G401 (cell line): ENCODE measurements around the gene LRRC27. TPM values are rescaled to one million over a fixed set of nuclear protein-coding genes. Genes with fewer than 3 reads are reported as not detected.
A peak's percentile ranks its signal among the peaks of the same experiment; 100 is the strongest.
"Not testable (repeated sequence)": the region's sequence is repeated elsewhere in the genome, so short reads cannot be mapped to it uniquely, and the experiment has no call there.

Experiments used
- DNase-seq: peaks from one replicate; pipeline ENCODE4 v3.0.0-alpha.2; 2015; ENCODE audit warnings: low spot score
- in situ Hi-C: cut with HindIII; loops from 2 replicates; pipeline ENCODE4 v1.10.0; 2016; ENCODE audit warnings: low sequenced_read_pairs, mixed read lengths
- total RNA-seq: library from RNA; depleted of rRNA; stranded (reverse); fragments of >200 nt; shearing (Covaris generic); gene quantifications from 2 replicates; pipeline ENCODE4 v1.2.3, GENCODE V29; 2014

LRRC27 gene
- total RNA-seq, 1 experiment from 2014 or later: 3.7 TPM

- in situ Hi-C loops: no loop called here
- no peak for DNase-seq
Observed at GRCh38 chr10:132350946-132351345, 19.0 kb downstream of the LRRC27 start.

GRCh38 chr10:132351611-132352010, 19.6 kb downstream of the LRRC27 start:
- in situ Hi-C loops: no loop called here
- DNase-seq: no peak

DNA sequence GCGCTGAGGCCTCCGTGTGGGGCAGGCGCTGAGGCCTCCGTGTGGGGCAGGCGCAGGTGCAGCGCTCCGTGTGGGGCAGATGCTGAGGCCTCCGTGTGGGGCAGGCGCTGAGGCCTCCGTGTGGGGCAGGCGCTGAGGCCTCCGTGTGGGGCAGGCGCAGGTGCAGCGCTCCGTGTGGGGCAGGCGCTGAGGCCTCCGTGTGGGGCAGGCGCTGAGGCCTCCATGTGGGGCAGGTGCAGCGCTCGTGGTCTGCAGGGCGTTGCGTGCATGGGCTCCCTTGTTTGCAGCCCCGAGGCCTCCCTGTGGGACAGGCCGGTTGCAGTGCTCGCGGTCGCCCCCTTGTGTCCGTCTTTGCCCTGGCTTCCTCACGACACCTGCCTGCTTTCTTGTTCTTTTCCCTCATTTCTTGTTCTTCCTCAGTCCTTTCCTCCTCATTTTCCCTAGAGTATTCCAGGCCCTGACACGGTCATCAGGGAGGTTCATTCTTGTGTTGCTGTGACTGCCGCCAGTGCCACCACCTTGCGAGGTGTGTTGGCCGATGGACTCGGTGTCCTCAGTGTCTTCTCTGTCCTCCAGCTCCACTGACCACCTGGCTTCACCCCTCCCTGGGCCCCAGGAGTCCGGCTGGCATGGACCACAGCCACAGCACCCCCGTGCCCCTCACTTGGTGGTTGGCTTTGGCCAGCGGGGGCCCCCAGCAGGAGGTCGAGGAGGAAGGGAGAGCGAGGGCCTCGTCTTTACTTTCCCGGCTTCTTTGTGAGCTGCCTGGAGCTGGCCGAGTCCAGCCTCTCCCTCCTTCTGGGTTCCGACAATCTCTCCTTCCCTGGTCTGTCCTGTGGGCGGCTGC, 20.7 kb downstream of the LRRC27 start:
- in situ Hi-C loops: not testable (repeated sequence)
- peak; percentile 73 for DNase-seq

DNA sequence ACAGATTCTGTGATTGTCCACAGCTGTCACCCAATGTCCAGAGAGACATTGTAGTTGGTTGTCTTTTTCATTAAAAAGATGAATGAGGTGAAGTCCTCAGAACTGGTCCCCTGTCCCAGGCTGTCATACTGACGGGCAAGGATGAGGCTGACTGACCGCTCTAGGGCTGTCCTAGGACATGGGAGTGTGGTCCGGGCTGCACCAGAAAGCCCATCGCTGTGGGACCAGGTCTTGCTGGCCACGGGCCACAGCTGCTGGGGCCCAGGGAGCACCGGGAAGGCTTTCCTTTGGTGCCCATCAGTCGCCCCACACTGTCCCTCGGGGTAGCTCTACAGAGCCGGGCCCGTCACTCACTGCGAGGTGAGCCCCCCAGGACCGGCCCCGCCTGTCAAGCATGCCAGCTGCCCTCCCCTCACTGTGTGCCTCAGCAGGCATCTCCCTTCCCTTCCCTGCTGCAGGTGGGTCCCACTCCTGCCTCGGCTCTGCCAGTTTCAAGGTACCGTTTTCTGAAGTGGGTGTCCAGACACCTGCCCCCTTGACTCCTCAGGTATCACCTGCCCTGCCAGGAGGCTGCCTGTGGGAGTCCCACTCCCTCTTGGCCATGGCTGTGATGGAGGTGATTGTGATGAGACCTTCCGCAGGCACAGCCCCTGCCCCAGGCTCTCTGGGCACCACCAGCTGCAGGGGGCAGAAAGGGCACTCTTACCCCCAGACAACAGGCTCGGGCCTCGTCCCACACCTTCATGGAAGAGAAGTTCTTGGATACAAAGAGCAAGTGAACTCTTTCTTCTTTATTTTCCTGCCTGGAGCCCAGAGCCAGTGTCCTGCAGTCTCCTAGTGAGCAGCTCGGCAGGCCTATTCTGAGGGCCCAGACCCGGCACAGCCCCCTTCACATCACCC, 21.7 kb downstream of the LRRC27 start:
- DNase-seq: no peak
- in situ Hi-C loops: no loop called here

GRCh38 chr10:132354356-132355094, 22.5 kb downstream of the LRRC27 start:
- in situ Hi-C loops: no loop called here
- DNase-seq: no peak

DNA sequence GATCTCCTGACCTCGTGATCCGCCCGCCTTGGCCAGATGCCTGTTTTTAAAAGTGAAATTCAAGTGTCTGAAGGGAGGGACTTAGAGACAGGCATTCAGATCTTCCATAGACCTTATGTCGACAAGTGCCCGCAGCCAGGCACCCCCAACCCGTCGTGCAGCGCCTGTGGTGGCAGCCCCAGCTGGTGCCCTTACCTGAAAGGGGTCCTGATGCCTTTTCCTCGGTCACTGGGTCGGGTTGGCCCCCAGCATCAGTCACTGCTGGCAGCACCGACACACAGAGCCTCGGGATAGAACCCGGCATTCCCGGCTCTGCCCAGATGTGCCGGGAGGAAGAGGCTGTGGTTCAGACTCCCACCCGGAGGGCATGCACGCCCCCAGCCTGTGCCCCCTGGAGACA, 23.3 kb downstream of the LRRC27 start:
- DNase-seq: no peak
- in situ Hi-C loops: no loop called here

DNA sequence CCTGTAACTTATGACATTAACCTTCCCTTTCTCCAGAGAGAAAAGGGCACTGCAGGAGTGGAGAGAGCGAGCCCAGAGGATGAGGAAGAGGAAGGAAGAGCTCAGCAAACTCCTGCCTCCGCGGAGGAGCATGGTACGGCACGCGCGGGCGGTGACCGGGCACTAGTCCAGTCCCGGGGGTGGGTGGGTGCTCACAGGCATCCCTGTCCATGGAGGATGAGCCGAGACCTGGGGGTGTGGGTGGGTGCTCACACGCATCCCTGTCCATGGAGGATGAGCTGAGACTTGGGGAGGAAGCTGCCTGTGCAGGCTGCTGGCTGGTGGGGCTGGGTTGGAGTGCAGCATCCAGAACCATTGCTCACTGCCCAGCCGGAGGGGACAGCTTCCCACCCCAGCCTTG, 23.8 kb downstream of the LRRC27 start:
- no peak for DNase-seq
- in situ Hi-C loops: no loop called here

DNA sequence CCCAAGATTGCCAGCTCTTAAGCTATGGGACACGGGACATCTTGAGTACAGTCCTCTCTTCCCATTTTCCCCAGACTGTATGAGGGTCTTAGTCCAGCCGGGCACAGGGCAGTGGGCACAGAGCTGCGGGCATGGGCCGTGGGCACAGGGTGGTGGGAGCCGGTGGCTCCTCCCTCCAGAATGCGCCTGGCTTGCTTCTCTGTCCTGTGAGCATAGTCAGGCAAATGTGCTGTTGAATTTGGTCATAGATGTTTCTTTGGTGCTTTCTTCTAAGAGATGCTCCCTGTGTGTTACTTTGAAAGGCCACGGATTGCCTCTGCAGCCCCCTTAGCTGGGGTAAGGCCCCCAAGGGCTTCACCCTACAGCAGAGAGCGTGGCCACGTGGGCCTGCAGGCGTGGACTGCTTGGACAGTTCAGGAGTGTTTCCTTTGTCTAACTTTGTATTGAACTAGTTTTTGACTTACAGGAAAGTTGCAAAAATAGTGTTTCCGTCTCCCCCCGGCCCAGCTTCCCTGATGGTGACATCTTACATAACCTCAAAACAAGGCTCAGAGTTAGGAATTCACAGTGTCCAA, 24.7 kb downstream of the LRRC27 start:
- no peak for DNase-seq
- in situ Hi-C loops: no loop called here

GRCh38 chr10:132357286-132358058, 25.5 kb downstream of the LRRC27 start:
- in situ Hi-C loops: no loop called here
- DNase-seq: no peak

DNA sequence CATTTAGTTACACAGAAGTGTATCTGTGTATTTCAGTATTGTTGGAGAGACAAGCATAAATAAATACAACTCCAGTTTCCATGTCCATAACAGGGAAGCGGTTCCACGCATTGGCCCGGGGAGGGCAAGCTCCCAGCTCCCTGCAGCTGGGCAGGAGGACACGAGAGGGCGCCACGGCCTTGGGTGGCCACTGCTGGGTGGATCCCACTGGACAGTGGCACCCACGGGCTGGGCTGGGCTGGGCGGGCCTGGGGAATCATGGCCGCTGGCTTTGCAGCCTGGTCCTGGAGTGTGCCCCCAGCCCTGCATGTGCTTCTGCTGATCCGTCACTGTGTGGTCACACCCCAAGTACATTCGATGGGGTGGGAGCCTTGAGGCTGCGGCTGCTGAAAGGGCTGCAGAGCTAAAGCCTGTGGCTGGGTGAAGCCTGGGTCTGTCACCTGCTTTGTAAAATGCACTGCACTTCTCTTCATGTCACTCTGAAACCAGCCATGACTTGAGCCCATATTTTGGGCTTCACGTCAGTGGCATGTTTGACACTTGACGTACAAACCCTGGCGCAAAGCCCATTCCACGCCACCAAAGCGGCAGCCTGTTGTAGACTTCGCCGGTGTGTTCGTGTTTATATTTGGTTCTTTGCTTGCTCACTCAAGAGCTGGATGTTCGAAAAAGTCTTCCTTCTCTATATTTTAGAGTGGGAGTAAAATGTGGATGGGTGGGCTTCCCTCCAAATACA, 27.5 kb downstream of the LRRC27 start:
- in situ Hi-C loops: no loop called here
- DNase-seq: no peak

GRCh38 chr10:132360766-132361447, 28.9 kb downstream of the LRRC27 start:
- DNase-seq: no peak
- in situ Hi-C loops: no loop called here

DNA sequence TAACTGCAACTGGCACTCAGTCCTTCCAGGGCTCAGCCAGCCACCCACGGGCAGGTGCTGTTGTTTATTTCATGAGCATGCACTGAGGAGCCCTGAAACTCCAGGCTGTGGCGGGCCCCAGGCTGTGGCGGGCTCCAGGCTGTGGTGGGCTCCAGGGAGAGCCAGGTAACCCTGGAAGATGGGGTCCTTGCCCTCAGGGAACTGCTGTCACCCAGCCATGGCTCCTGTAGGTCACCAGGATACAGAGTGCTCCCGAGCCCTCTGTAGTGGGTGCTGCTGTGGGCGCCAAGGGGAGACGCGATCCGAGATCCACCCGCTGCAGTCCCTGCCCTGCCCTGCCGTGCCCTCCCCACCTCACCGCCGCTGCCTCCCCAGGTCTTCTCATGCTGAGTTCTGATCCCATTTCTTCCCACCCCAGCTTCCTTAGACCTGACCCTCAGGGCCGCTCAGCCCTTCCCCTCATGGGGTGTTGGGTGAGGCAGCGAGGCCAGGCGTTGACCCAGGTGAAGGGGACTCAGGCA, 29.6 kb downstream of the LRRC27 start:
- in situ Hi-C loops: no loop called here
- DNase-seq: no peak

DNA sequence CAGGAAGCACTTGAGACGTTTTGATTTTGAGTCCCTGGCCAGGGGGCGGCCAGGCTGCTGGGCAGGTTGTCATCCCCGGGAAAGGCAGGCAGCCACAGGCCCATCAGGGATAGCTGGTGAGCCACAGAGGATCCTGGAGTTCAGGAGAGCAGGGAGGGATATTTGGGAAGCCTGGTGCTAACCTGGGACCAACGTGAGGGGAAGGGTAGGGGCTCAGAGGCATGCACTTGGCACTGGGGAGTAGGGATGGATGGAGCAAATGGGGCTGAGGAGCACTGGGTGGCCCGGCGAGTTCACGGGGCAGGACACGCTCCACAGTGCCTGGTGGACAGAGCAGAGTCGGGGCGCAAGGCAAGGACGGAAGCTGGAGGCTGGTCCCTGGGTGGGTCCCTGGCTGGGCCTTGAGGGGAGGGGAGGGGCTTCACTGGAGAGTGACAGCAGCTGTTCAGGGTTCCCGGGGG, 30.2 kb downstream of the LRRC27 start:
- in situ Hi-C loops: no loop called here
- DNase-seq: no peak

GRCh38 chr10:132363376-132363775, 31.4 kb downstream of the LRRC27 start:
- in situ Hi-C loops: no loop called here
- no peak for DNase-seq

DNA sequence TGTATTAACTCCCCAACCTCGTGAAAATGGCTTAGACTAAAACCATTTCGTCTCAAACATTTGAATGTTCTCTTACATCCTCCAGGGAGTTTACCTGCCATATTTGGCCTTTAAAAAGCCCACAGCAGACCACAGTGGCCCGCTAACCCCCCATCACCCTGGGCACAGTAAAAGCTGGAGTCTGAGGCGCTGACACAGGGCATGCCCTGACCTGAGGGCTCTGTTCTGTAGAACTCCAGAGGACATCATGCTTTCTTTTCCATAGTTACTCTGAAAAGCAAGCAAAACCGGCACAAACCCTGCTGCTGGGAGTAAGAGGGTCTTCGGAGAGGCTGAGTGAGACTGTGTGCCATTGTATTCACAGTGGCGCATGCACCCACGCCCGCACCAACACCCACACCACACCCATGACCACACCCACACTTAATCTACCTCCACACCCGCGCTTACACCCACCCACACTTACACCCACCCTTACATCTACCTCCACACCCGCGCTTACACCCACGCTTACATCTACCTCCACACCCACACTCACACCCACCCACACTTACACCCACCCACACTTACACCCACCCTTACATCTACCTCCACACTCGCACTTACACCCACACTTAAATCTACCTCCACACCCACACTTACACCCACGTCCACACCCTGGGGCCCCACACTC, 32.1 kb downstream of the LRRC27 start:
- DNase-seq: peak; percentile 13
- in situ Hi-C loops: no loop called here

GRCh38 chr10:132364594-132364970, 32.6 kb downstream of the LRRC27 start:
- in situ Hi-C loops: no loop called here
- no peak for DNase-seq

DNA sequence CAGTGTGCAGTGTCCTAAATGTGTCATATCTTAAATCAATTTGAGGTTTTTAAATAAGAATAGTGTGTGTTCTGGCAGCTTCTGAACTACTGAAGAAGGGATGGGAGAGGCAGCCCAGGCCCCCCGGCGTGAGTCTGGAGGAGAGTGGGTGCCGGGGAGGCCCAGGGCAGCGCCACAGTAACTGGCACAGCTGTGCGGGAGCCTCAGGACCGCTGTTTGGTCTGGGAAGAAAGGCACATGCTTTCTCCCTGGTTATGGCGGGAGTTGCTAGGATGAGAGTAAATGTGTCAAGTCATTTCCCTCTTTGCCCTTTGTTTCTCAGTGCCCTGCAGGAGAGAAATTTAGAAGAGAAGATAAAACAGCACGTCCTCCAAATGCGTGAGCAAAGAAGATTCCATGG, 33.1 kb downstream of the LRRC27 start:
- in situ Hi-C loops: no loop called here
- no peak for DNase-seq
